Measurements from ENCODE around the gene RNU7-1.

DNA sequence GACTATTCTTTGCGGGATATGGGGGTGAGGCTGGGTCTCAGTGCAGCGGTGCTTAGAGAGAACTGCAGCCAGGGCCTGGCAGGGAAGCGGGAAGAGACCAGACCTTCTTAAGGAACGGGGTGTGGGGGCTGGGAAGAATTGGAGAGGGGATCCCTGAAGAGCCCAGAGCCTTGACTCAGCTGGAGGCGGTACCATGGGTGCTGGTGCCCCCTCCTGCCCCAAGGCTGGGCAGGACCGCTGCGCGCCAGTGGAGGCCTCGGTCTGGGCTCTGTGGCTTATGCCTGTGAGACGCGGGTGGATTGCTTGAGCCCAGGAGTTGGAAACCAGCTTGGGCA, 1.3 kb upstream of the RNU7-1 start:
- TF ChIP-seq, protein P1, sequence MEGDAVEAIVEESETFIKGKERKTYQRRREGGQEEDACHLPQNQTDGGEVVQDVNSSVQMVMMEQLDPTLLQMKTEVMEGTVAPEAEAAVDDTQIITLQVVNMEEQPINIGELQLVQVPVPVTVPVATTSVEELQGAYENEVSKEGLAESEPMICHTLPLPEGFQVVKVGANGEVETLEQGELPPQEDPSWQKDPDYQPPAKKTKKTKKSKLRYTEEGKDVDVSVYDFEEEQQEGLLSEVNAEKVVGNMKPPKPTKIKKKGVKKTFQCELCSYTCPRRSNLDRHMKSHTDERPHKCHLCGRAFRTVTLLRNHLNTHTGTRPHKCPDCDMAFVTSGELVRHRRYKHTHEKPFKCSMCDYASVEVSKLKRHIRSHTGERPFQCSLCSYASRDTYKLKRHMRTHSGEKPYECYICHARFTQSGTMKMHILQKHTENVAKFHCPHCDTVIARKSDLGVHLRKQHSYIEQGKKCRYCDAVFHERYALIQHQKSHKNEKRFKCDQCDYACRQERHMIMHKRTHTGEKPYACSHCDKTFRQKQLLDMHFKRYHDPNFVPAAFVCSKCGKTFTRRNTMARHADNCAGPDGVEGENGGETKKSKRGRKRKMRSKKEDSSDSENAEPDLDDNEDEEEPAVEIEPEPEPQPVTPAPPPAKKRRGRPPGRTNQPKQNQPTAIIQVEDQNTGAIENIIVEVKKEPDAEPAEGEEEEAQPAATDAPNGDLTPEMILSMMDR (IDR thresholded peaks at IDR 0.05) = no peak
- no peak for TF ChIP-seq POLR2A (IDR thresholded peaks at IDR 0.05)

All from thyroid gland (tissue), 4 donors.